IgD-negative memory B cell (primary cell): ENCODE data around the gene INTS12. TPM values are rescaled to one million over a fixed set of nuclear protein-coding genes. Genes with fewer than 3 reads are reported as not detected.

ENCODE experiments used
- H3K27ac Mint-ChIP-seq, 3 donors: one replicate each; pipeline ENCODE4 v1.8.0; 2020 to 2022; ENCODE audit warnings: mild to moderate bottlenecking in 3 of 3, mixed read lengths in 3 of 3, moderate library complexity in 1 of 3
- H3K27me3 Mint-ChIP-seq: one replicate; pipeline ENCODE4 v1.8.0; 2021; ENCODE audit warnings: mixed read lengths
- H3K36me3 Mint-ChIP-seq: one replicate; pipeline ENCODE4 v1.8.0; 2020; ENCODE audit warnings: mild to moderate bottlenecking, mixed read lengths
- H3K4me1 Mint-ChIP-seq, 3 donors: one replicate each; pipeline ENCODE4 v1.8.0; 2020 to 2022; ENCODE audit warnings: mixed read lengths in 3 of 3, mild to moderate bottlenecking in 1 of 3
- H3K4me3 Mint-ChIP-seq, 4 donors: one replicate each; pipeline ENCODE4 v1.8.0; 2020 to 2022; ENCODE audit warnings: mild to moderate bottlenecking in 4 of 4, mixed read lengths in 4 of 4, moderate library complexity in 3 of 4
- H3K9me3 Mint-ChIP-seq, 3 donors: one replicate each; pipeline ENCODE4 v1.8.0; 2020 to 2021; ENCODE audit warnings: mixed read lengths in 3 of 3, mild to moderate bottlenecking in 1 of 3
- polyA plus RNA-seq: library from polyadenylated mRNA; unstranded; fragments of 300-500 nt; fragmentation: Illumina TruSeq; gene quantifications from one replicate; pipeline ENCODE4 v1.2.3, GENCODE V29; 2021

INTS12 gene
- polyA plus RNA-seq, 1 donor from 2014 or later, result 33.0 TPM

DNA sequence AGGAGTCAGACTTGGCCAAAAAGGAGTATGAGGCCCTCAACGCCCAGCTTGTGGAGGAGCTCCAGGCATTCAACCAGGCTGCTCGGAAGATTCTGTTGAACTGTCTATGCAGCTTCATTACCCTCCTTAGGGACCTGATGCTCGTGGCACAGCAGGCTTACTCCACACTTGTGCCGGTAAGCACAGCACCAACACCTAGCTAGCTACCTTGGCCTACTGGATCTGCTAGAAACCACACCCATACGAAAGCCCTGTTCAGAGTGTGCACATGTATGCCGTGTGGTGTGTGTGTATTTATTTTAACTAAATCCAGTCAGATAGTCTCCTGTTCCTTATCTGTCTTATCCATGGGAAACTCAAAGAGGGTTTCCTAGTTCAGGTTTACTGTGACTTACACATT is 49.3 kb downstream of the INTS12 start:
- Mint-ChIP-seq H3K27ac (no peak overlapping the region), H3K36me3 (no peaks in the 10 kb centered on the region), H3K9me3 (no peaks in the 10 kb centered on the region), H3K4me3 (no peak overlapping the region), H3K4me1 (peaks cover 0 to 2% (median 0%) of the 10 kb centered on the region in 3 donors), H3K27me3 (peaks cover 2% of the 10 kb centered on the region)

DNA sequence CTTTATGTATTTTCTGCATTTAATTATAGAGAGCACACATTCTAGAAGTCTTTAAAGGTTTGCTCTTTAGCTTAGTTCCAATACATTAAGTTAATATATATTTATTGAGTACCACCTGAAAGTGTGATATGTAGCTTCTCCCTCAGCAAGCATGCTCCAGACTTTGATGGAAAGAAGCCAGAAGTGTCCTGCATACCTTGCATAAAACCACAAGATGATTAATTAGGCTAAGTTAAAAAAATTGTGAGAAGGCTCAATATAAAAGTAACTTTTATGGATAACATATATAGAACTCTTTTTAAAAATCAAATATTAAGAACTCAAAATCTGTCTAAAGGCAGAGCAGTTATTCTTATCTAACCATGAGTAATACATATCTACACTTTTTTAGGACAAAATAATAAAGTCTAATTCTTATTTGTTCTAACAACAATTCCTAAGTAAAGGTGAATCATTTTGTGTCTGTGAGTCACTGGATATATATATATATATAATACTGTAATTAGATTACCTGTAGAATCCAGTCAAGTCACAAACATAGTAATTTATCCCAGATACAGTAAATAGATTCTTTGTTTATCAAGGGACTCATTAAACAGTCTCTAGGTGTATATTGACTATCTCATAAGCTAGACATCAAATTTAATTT is 51.2 kb downstream of the INTS12 start:
- Mint-ChIP-seq H3K27ac (no peak overlapping the region), H3K36me3 (no peaks in the 10 kb centered on the region), H3K9me3 (no peaks in the 10 kb centered on the region), H3K4me3 (no peak overlapping the region), H3K27me3 (peaks cover 2% of the 10 kb centered on the region), H3K4me1 (no peaks in the 10 kb centered on the region)

DNA sequence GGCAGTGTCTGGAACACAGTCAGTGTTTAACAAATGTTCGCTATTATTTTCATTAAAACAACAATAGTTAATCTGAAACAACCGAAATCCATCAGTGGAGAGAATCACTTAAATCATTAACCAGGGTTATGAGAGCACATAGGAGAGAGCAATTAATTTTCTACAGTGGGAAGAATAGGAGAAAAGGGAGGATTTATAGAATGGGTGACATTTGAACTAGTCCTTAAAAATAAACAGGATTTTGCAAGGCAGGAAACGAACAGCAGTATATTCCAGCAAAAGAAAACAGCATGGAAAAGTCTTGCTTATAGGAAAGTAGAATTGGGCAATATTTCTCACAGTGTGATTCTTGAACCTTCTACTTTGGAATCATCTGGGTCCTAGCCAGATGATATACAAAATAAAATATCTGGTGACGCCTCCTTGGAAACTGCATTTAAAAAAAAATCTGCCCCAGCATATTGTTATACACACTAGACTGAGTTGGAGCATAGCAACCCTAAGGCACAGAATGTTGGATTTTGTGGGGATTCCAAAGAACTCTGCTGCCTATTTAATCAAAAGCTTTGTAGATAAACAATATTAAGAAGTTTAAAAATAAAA is 56.1 kb downstream of the INTS12 start:
- no peak overlapping the region for H3K4me3 Mint-ChIP-seq
- H3K27ac Mint-ChIP-seq, result no peak overlapping the region
- H3K36me3 Mint-ChIP-seq, result no peaks in the 10 kb centered on the region
- H3K4me1 Mint-ChIP-seq, result no peaks in the 10 kb centered on the region
- peaks cover 14% of the 10 kb centered on the region for H3K27me3 Mint-ChIP-seq
- H3K9me3 Mint-ChIP-seq, result no peaks in the 10 kb centered on the region

DNA sequence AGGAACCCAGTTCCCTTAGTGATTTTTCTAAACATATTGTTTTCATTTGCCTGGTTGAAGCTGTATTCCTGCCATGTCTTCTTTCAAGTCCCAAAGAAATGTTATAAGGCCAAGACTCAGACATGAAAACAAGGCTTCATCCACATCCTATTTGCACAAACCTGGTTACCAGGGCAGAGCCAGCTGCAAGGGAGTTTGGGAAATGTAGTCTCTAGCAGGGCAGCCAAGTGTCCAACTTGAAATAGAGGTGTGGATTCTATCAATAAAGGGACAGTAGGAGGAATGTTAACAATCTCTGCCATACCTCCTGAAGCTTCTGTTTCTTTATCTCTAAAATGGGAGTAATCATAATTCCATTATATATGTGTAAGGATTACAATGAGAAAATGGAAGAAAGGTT is 56.6 kb downstream of the INTS12 start:
- Mint-ChIP-seq H3K27me3 (peaks cover 14% of the 10 kb centered on the region), H3K36me3 (no peaks in the 10 kb centered on the region), H3K4me1 (no peaks in the 10 kb centered on the region), H3K4me3 (no peak overlapping the region), H3K9me3 (no peaks in the 10 kb centered on the region), H3K27ac (no peak overlapping the region)

DNA sequence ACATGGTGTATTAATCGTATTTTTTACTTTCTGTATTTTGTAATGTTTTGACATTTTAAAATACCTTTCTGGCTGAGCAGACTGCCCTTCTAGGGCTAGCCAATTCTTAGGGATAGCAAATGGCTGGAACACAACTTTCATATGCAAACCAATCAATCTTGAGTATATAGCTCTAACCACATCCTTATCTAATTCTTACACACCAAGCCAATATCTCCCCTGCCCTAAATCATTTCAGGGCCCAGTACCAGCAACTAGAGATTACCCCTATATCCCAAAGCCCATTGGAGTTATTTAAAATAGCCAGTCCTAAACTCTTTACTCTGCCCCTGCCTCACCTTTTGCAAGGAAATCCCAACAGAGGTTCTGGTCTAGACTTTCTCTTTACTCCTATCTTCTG is 58.3 kb downstream of the INTS12 start:
- no peak overlapping the region for H3K4me3 Mint-ChIP-seq
- no peaks in the 10 kb centered on the region for H3K36me3 Mint-ChIP-seq
- no peaks in the 10 kb centered on the region for H3K9me3 Mint-ChIP-seq
- peaks cover 15% of the 10 kb centered on the region for H3K27me3 Mint-ChIP-seq
- H3K27ac Mint-ChIP-seq, result no peak overlapping the region
- no peaks in the 10 kb centered on the region for H3K4me1 Mint-ChIP-seq

DNA sequence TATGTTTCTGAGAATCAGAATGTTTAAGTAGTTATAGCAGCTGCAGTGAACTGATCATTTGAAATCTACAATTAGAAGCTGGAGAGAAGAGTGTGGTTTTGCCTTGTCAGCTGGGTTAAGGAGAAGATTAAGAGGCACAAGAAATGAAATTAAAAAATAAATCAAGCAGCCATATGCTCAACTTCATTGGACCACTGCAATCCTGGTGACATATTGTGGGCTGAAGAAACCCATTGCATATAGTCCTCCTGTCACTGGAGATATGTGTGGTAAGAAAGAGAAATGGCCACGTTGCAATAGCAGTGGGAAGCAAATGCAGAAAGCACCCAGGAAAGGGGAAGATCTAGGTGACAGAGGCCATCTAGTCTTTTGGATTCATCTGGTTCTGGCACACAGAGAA is 63.0 kb downstream of the INTS12 start:
- no peak overlapping the region for H3K4me3 Mint-ChIP-seq
- peaks cover 13% of the 10 kb centered on the region for H3K27me3 Mint-ChIP-seq
- no peaks in the 10 kb centered on the region for H3K9me3 Mint-ChIP-seq
- no peaks in the 10 kb centered on the region for H3K36me3 Mint-ChIP-seq
- H3K4me1 Mint-ChIP-seq, result no peaks in the 10 kb centered on the region
- no peak overlapping the region for H3K27ac Mint-ChIP-seq

DNA sequence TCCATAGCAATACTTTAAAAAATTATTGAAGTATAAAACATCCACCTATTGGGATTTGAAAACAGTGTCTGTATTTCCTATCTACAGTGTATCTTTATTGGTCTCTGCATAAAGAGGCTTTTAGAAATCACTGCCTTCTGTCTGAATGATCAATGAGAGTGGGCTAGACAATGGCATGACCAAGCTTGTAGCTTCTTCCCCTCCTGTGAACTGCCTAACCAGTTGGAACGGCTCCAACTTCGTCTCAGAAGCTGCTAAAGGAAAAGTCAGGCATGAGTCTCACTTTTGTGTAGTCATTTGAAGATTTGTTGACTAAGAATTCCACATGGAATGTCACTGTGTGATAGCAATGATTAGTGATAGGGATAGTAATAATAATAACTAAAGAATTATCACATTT is 64.2 kb downstream of the INTS12 start:
- no peak overlapping the region for H3K4me3 Mint-ChIP-seq
- H3K27me3 Mint-ChIP-seq, result peaks cover 6% of the 10 kb centered on the region
- no peaks in the 10 kb centered on the region for H3K36me3 Mint-ChIP-seq
- no peaks in the 10 kb centered on the region for H3K4me1 Mint-ChIP-seq
- no peaks in the 10 kb centered on the region for H3K9me3 Mint-ChIP-seq
- H3K27ac Mint-ChIP-seq, result no peak overlapping the region

DNA sequence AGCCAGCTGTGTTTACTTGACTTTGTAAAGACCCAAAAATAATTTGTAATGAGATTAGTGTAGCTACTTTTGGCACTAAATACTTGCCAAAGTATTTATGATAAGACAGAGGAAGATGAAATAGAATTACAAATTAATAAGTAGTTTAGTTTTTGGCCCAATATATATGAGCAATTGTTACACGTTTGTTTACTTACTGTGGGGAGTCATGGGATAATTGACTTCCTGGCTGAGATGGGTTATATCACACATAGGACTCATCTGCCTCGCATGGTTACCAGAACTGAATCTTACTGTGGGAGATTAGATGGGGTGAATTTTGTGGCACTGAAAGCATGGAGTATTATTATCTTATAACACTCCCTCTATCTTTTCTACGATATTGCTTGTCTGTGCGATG is 66.6 kb downstream of the INTS12 start:
- H3K36me3 Mint-ChIP-seq, result peaks cover 2% of the 10 kb centered on the region
- peaks cover 5 to 9% (median 8%) of the 10 kb centered on the region in 3 donors for H3K4me1 Mint-ChIP-seq
- H3K9me3 Mint-ChIP-seq, result no peaks in the 10 kb centered on the region
- H3K27me3 Mint-ChIP-seq, result peaks cover 4% of the 10 kb centered on the region
- H3K4me3 Mint-ChIP-seq, result no peak overlapping the region
- no peak overlapping the region for H3K27ac Mint-ChIP-seq

DNA sequence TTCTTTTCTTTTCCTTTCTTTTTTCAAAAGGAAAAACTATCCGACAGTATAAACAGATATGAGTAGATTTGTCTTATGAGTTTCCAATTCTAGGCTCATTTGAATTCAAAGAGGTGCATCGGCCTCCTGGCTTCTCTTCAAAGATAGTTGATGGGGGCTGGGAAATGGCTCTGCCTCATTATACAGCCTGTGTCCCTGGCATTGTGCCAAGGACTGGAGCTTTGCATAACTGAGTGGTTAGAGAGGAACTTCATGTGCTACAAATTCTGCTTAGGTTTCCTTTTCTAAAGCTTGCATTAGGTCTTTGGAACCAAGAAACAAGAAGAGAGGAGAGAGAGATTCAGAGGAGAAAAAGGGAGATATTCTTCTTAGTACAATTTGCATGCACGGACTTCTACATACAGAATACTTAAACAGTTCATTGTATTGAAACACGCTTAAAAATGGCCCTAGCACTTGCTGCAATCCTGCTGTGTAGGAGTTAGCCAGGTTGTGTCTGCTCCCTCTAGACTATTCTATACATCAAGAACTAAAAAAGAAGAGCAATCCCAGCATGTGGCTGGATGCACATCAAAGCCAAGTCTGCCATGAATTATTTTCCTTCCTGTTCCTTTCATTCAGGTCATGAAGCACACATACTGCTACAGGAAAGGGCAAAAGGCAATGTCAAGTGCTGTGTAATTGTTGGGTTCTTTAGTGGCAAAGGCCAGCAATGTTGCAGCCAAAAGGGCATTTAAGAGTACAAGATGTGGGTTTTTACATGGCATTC is 70.9 kb downstream of the INTS12 start:
- Mint-ChIP-seq H3K27ac (no peak overlapping the region), H3K9me3 (no peaks in the 10 kb centered on the region), H3K4me3 (no peak overlapping the region), H3K36me3 (peaks cover 2% of the 10 kb centered on the region), H3K27me3 (peaks cover 1% of the 10 kb centered on the region), H3K4me1 (peaks cover 15 to 18% (median 16%) of the 10 kb centered on the region in 3 donors)

DNA sequence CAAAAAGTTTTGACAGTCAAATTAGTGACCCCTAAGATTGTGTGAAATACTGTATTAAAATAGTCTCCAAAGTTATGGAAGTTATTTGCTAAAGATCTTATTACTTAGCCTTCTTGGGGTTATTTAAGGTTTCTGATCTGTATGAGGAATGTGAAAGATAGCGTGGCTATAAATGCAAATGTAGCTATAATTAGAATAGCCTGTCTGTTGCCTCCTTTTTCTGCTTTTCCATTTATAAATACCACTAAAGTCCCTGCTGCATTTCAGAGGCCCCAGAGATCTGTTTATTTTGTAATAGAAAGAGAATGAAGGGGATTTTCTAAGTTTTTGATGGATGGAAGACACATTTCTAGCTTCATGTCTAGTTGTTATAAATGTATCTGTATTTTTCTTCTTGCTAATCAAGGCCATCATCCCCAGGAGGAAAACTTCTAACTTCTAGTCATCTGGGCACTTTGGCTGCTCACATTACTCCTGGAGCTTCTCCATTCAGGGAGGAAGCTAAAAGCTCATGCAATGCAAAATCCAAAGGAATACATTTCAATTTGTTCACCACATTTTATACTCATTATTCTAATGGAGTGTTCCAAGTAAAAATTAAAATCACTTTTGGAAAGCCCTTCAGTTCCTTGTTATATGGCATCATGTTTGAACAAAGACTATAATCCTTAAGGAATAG is 73.9 kb downstream of the INTS12 start:
- Mint-ChIP-seq H3K27ac (no peak overlapping the region), H3K4me1 (peaks cover 15 to 18% (median 16%) of the 10 kb centered on the region in 3 donors), H3K4me3 (no peak overlapping the region), H3K36me3 (peaks cover 2% of the 10 kb centered on the region), H3K9me3 (no peaks in the 10 kb centered on the region), H3K27me3 (no peaks in the 10 kb centered on the region)

DNA sequence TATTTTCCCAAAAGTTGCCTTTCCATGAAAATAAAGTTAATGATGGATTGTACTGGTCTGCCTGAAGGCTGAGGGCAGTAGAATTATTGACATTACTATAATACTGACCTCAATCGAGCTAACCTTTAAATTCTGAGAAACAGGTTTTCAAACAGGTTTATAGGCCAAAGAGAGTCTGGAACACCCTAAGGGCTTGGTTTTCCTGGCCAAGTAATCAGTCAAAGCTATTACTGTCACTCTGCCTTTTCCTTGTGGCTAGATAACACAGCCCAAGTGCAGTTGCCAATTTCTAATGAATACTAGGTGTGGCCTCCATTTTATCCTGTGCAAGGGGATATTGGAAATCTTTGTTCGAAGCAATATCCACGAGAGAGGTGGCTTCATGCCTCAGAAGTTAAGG is 75.2 kb downstream of the INTS12 start:
- Mint-ChIP-seq H3K9me3 (no peaks in the 10 kb centered on the region), H3K27ac (no peak overlapping the region), H3K4me3 (no peak overlapping the region), H3K36me3 (peaks cover 2% of the 10 kb centered on the region), H3K27me3 (no peaks in the 10 kb centered on the region), H3K4me1 (peaks cover 15 to 18% (median 16%) of the 10 kb centered on the region in 3 donors)

Other genes starting within 250 kb of the INTS12 start
- 102 TPM for gene PPA2, start 234.6 kb downstream of the INTS12 start, polyA plus RNA-seq
- gene ARHGEF38, start 156.1 kb downstream of the INTS12 start, polyA plus RNA-seq, result not detected
- gene GSTCD, start 95 bp upstream of the INTS12 start, polyA plus RNA-seq, result 2.0 TPM
- not detected for gene NPNT, start 186.8 kb upstream of the INTS12 start, polyA plus RNA-seq